Measurements from ENCODE around the gene VWA5B1.
"Not testable (repeated sequence)": the region's sequence is repeated elsewhere in the genome, so short reads cannot be mapped to it uniquely, and the experiment has no call there.

VWA5B1 gene

DNA sequence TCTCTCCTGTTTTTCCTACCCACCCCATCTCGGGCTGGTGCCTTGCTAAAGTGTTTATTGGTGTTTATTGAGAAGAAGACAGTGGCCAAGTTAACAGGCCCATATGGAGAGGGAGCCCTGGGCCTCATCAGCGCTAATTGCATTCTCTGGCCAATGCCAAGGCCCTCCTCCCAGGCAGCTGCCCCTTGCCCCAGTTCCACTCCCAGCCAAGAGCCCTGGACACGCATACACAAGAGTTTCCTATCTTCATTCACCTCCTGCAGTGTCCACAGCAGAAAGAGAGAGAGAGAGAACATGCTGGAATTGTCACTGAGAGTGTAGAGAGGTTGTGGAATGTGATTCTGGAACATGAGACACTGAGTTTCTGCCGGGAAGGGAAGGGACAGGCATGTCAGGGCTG, 25.4 kb upstream of the VWA5B1 start:
- H3K4me2 ChIP-seq: no peak overlapping the region
- no peaks in the 10 kb centered on the region for H3K4me1 ChIP-seq
- H4K20me1 ChIP-seq: no peaks in the 10 kb centered on the region
- TF ChIP-seq Cebpa-rat (IDR thresholded peaks at IDR 0.05): no peak
- no peaks in the 10 kb centered on the region for H3K9me3 ChIP-seq
- H3K4me3 ChIP-seq: no peak overlapping the region
- H3K9ac ChIP-seq: no peak overlapping the region
- H3K27me3 ChIP-seq: no peaks in the 10 kb centered on the region
- no peaks in the 10 kb centered on the region for H3K36me3 ChIP-seq
- H3K27ac ChIP-seq: no peak overlapping the region

DNA sequence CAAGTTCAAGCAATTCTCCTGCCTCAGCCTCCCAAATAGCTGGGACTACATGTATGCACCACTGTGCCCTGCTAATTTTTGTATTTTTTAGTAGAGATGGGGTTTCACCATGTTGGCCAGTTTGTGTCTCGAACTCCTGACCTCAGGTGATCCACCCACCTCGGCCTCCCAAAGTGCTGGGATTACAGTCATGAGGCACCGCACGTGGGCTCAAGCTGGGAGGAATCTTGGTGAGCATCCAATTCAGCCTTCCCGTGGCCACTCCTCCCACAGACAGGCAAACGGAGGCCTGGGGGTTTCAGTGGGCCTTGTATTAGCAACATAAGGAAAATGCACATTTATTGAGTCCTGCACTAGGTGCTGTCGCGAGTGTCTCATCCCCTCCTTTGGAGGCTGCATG, 24.5 kb upstream of the VWA5B1 start:
- H3K9me3 ChIP-seq: no peaks in the 10 kb centered on the region
- no peak overlapping the region for H3K27ac ChIP-seq
- H4K20me1 ChIP-seq: no peaks in the 10 kb centered on the region
- no peak overlapping the region for H3K9ac ChIP-seq
- no peak overlapping the region for H3K4me2 ChIP-seq
- no peaks in the 10 kb centered on the region for H3K27me3 ChIP-seq
- TF ChIP-seq Cebpa-rat (IDR thresholded peaks at IDR 0.05): no peak
- H3K4me3 ChIP-seq: no peak overlapping the region
- H3K36me3 ChIP-seq: no peaks in the 10 kb centered on the region
- H3K4me1 ChIP-seq: no peaks in the 10 kb centered on the region

DNA sequence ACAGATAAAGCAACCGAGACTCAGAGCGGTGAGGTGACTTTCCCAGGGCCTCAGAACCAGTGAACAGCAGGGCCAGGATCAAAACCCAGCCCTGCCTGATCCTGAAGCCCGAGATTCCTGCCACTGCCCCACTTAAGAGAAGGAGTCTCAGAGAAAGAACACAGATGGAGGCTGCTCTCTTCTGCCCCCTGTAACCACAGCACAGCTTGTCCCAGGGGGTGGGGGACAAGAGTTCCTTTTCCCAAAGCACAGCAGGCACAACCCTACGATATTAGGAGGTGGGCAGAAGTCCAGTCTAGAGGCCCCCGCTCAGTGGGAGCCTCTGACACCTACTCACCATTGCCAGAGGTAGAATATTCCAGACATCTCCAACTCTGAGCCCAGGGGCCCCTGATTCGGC, 24.0 kb upstream of the VWA5B1 start:
- Histone ChIP-seq H3K4me2 (no peak overlapping the region), H4K20me1 (no peaks in the 10 kb centered on the region), H3K4me1 (no peaks in the 10 kb centered on the region), H3K36me3 (no peaks in the 10 kb centered on the region), H3K9me3 (no peaks in the 10 kb centered on the region), H3K27ac (no peak overlapping the region), H3K4me3 (no peak overlapping the region), H3K27me3 (no peaks in the 10 kb centered on the region), H3K9ac (no peak overlapping the region)
- no peak for TF ChIP-seq Cebpa-rat (IDR thresholded peaks at IDR 0.05)

DNA sequence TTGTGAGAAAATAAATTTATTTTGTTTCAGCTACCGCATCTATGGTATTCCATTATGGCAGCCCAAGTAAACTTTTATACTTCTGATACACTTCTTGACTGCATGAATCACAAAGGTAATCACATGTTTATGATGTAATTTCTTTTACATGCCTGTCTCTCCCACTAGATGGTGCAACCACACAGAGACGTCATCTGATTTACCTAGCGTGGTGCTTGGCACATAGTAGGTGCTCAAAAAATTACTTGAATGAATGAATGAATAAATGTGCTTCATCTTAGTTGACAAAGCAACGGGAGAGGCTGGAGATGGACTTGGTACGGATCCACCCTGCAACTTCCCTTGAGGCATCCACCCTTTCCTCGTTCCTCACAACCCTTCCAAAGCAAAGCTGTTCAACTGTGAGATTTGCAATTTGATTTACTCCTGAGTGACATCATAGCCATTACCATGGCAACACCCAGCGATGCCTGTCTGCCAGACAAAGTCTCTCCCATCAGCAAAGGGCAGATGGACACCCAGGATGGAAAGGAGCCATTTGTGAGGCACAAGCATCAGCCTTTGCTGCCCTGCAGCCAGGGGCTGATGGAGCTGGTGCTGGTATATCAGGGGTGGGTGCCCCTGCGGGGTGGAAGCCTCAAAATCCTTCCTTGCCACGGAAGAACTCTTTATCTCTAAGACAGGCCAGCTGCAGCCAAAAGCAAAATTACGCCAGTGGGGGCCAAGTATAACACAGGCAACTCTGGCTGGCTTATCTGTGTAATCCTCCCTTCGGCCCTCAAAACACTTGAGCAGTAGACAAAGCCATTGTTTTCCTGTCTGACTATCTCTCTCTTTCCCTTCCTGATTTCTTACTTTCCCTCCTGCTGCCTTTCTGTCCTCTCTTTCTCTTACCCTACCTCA, 18.9 kb upstream of the VWA5B1 start:
- TF ChIP-seq Cebpa-rat (IDR thresholded peaks at IDR 0.05): no peak
- Histone ChIP-seq H3K4me3 (no peak overlapping the region), H3K27me3 (no peaks in the 10 kb centered on the region), H3K4me2 (no peak overlapping the region), H3K27ac (no peak overlapping the region), H3K4me1 (peaks cover 9% of the 10 kb centered on the region), H4K20me1 (no peaks in the 10 kb centered on the region), H3K9me3 (no peaks in the 10 kb centered on the region), H3K9ac (no peak overlapping the region), H3K36me3 (no peaks in the 10 kb centered on the region)

DNA sequence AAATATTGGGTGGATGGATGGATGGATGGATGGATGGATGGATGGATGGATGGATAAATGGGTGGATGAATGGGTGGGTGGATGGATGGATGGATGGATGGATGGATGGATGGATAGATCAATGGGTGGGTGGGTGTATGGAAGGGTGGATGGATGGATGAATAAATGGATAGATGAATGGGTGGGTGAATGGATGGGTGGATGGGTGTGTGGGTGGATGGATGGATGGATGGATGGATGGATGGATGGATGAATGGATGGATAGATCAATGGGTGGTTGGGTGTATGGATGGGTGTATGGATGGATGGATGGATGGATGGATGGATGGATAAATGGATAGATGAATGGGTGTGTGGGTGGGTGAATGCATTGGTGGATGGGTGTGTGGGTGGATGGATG, 17.0 kb upstream of the VWA5B1 start:
- H3K27ac ChIP-seq, H3K9ac ChIP-seq, H3K4me2 ChIP-seq, H3K36me3 ChIP-seq, H3K4me3 ChIP-seq, H3K9me3 ChIP-seq, H4K20me1 ChIP-seq, H3K27me3 ChIP-seq: not testable (repeated sequence)
- H3K4me1 ChIP-seq: peaks cover 28% of the 10 kb centered on the region

DNA sequence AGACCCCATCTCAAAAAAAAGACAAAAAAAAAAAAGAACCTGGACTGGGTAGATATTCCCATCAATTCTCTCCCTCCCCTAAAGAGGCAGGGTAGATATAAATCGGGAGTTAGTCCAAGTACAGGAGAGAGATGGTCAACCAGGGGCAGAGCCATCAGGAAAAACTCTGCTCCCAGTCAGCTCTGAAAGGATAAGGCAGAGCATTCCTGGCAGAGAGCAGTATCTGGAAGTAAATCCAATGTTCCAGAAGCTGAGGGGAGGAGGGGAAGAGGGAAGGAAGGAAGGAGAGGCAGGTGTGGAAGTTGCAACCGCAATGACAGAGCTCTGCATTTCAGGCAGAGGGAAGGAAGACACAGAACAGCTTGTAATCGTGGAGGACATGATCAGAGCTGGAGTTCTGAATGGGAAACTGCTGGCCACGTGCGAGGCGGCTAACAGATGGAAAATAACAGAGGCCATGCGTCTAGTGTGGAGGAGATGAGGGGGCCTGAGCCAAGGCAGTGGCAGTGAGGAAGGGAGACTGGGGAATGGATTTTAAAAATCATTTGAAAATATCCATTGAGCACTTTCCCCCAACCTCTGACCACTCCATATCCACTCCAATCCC, 15.3 kb upstream of the VWA5B1 start:
- Histone ChIP-seq H3K9me3 (no peaks in the 10 kb centered on the region), H3K9ac (no peak overlapping the region), H3K4me1 (peaks cover 45% of the 10 kb centered on the region), H3K27ac (no peak overlapping the region), H4K20me1 (peaks cover 5% of the 10 kb centered on the region; the same call in 1 of the 2 replicates), H3K4me3 (no peak overlapping the region), H3K4me2 (no peak overlapping the region), H3K27me3 (no peaks in the 10 kb centered on the region), H3K36me3 (no peaks in the 10 kb centered on the region)
- TF ChIP-seq Cebpa-rat (IDR thresholded peaks at IDR 0.05): no peak

DNA sequence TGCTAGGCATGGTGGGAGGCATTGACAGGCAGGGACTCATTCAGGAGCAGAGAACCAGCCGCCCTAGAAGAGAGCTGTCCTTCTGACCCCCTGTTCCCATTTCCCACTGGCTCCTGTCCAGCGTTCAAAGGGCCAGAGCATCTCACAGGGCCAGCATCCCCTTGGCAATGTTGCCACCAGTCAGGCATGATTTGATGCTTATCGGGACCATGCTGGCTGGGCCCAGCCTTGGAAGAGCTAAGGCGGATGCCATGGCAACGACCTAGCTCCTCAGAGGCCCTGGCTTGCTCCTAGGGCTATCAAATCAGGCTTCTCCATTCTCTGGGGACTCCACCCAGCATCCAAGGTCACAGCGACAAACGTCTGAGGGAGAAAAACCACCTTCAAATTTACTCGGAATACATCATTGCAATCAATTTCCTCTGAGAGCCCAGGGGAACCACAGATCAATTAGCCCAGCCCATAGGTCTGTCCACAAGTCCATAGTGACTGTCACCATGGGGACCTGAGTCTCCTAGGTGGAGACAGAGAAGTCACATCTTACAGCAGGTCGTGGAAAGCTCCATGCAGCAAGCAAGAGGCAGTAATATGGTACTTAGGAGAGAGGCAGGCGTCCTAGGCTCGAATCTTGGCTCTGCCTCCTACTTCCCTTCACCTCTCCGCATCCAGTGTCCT, 14.1 kb upstream of the VWA5B1 start:
- TF ChIP-seq Cebpa-rat (IDR thresholded peaks at IDR 0.05): no peak
- H3K4me2 ChIP-seq: peak overlapping the region; percentile 31
- no peak overlapping the region for H3K9ac ChIP-seq
- peaks cover 48% of the 10 kb centered on the region for H3K4me1 ChIP-seq
- no peak overlapping the region for H3K27ac ChIP-seq
- H3K4me3 ChIP-seq: no peak overlapping the region
- H3K27me3 ChIP-seq: no peaks in the 10 kb centered on the region
- H4K20me1 ChIP-seq: peaks cover 5% of the 10 kb centered on the region; the same call in 1 of the 2 replicates
- no peaks in the 10 kb centered on the region for H3K36me3 ChIP-seq
- H3K9me3 ChIP-seq: no peaks in the 10 kb centered on the region

DNA sequence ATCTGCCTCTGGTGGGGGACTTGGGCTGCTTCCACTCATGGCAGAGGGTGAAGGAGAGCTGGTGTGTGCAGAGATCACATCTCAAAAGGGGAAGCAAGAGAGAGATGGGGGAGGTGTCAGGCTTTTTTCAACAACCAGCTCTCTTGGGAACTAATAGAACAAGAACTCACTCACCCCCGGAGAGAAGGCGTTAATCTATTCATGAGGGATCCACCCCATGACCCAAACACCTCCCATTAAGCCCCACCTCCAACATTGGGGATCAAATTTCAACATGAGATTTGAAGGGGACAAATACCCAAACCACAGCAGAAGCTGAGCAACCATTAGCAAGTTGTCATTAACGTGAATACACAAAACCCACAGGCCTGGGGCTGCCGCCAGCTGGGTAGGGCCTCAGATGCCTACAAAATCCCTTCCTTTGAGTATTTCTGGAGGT, 12.0 kb upstream of the VWA5B1 start:
- peak overlapping the region; percentile 57 for H3K27ac ChIP-seq
- H3K36me3 ChIP-seq: no peaks in the 10 kb centered on the region
- H3K9me3 ChIP-seq: no peaks in the 10 kb centered on the region
- no peak for TF ChIP-seq Cebpa-rat (IDR thresholded peaks at IDR 0.05)
- no peak overlapping the region for H3K4me3 ChIP-seq
- H3K4me2 ChIP-seq: peak overlapping the region; percentile 78
- peaks cover 5% of the 10 kb centered on the region; the same call in 1 of the 2 replicates for H4K20me1 ChIP-seq
- H3K4me1 ChIP-seq: peaks cover 54% of the 10 kb centered on the region
- H3K27me3 ChIP-seq: no peaks in the 10 kb centered on the region
- peak overlapping the region; percentile 11; the same call in 1 of the 2 replicates for H3K9ac ChIP-seq

DNA sequence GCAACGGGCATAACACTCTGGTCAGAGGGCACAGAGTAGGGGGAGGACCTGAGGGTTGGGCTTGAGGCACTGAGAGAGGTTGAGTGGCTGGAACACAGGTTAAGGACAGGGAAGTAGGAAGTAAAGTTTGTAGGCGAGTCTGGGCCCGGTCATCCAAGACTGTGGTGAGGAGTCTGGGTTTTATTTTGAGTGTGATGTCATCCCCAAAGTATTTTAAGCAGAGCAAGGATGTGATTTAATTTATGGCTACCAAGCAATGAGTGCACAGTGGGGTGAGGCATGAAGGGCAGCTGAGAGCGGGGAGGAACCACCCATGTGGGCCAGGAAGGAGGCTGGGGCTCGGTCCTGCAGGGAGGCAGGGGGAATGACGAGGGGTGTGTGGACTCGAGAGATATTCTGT, 11.2 kb upstream of the VWA5B1 start:
- peaks cover 57% of the 10 kb centered on the region for H3K4me1 ChIP-seq
- no peaks in the 10 kb centered on the region for H3K36me3 ChIP-seq
- H3K4me2 ChIP-seq: peak overlapping the region; percentile 78
- H4K20me1 ChIP-seq: peaks cover 5% of the 10 kb centered on the region; the same call in 1 of the 2 replicates
- peak overlapping the region; percentile 11; the same call in 1 of the 2 replicates for H3K9ac ChIP-seq
- H3K9me3 ChIP-seq: no peaks in the 10 kb centered on the region
- H3K27ac ChIP-seq: peak overlapping the region; percentile 57
- H3K27me3 ChIP-seq: no peaks in the 10 kb centered on the region
- no peak for TF ChIP-seq Cebpa-rat (IDR thresholded peaks at IDR 0.05)
- H3K4me3 ChIP-seq: no peak overlapping the region

DNA sequence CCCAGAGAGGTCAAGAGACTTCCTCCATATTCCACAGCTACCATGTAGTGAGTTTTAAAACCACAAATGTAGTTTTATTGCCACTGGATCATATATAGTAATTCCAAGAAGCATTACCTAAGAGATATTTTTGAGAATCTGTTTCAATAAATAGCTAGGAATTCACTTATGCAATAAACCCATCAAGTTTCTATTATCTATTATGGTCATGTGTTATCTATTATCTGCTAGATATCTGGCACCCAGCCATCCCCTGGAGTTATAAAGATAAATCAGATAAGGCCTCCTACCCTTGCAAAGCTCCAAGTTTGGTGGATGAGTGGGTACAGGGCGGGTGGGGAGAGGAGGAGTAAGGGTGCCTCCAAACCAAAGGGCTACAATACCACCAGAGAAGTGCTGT, 10.3 kb upstream of the VWA5B1 start:
- H3K4me3 ChIP-seq: no peak overlapping the region
- peaks cover 5% of the 10 kb centered on the region; the same call in 1 of the 2 replicates for H4K20me1 ChIP-seq
- peaks cover 6% of the 10 kb centered on the region for H3K9me3 ChIP-seq
- peak overlapping the region; percentile 78 for H3K4me2 ChIP-seq
- no peak for TF ChIP-seq Cebpa-rat (IDR thresholded peaks at IDR 0.05)
- H3K9ac ChIP-seq: no peak overlapping the region
- H3K36me3 ChIP-seq: no peaks in the 10 kb centered on the region
- no peaks in the 10 kb centered on the region for H3K27me3 ChIP-seq
- peaks cover 57% of the 10 kb centered on the region for H3K4me1 ChIP-seq
- no peak overlapping the region for H3K27ac ChIP-seq

Measured in BLaER1 (cell line).